Hepatocyte (in vitro differentiated cells): ENCODE measurements around the gene STK39.

Experiments
- EZH2 ChIP-seq: fragments of 200-600 bp; sonication (generic); IDR thresholded peaks from 2 replicates; pipeline ENCODE4 v1.6.1; 2016; ENCODE audit warnings: antibody characterized with exemption, mild to moderate bottlenecking, borderline replicate concordance
- EZH2phosphoT487 ChIP-seq: fragments of 200-600 bp; sonication (generic); IDR thresholded peaks from one replicate; pipeline ENCODE4 v1.6.1; 2018; ENCODE audit warnings: antibody characterized with exemption, mild to moderate bottlenecking, low read depth, moderate library complexity; ENCODE audit not compliant: unreplicated experiment, severe bottlenecking
- TF ChIP-seq, protein P1 (sequence below): fragments of 200-600 bp; sonication (generic); IDR thresholded peaks from 2 replicates; pipeline ENCODE4 v1.5.1; 2016; ENCODE audit warnings: antibody characterized with exemption, mild to moderate bottlenecking; ENCODE audit not compliant: poor library complexity

DNA sequence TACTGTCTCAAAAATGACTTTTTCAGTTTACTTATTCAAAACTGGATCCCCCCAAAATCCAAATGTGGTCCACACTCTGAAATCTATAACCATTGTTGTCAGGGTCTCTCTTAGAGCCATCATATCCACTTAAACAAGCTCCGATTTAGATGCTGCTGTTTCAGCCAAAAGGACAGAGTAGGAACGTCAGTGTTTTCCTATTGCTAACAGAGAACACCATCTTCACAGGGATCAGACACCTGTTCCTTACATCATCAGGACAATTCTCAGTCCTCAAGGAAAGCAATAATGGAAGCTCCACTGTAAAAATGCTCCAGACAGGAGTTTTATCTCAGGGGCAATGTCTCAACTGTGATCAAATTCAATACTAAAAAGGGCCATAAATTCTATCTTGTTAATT is 155.4 kb downstream of the STK39 start:
- TF ChIP-seq, protein P1, sequence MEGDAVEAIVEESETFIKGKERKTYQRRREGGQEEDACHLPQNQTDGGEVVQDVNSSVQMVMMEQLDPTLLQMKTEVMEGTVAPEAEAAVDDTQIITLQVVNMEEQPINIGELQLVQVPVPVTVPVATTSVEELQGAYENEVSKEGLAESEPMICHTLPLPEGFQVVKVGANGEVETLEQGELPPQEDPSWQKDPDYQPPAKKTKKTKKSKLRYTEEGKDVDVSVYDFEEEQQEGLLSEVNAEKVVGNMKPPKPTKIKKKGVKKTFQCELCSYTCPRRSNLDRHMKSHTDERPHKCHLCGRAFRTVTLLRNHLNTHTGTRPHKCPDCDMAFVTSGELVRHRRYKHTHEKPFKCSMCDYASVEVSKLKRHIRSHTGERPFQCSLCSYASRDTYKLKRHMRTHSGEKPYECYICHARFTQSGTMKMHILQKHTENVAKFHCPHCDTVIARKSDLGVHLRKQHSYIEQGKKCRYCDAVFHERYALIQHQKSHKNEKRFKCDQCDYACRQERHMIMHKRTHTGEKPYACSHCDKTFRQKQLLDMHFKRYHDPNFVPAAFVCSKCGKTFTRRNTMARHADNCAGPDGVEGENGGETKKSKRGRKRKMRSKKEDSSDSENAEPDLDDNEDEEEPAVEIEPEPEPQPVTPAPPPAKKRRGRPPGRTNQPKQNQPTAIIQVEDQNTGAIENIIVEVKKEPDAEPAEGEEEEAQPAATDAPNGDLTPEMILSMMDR: no peak
- TF ChIP-seq EZH2 (no peak), EZH2phosphoT487 (no peak)
